ENCODE results near the gene GTPBP3.
"Not testable (repeated sequence)": the region's sequence is repeated elsewhere in the genome, so short reads cannot be mapped to it uniquely, and the experiment has no call there.

GTPBP3 gene

DNA sequence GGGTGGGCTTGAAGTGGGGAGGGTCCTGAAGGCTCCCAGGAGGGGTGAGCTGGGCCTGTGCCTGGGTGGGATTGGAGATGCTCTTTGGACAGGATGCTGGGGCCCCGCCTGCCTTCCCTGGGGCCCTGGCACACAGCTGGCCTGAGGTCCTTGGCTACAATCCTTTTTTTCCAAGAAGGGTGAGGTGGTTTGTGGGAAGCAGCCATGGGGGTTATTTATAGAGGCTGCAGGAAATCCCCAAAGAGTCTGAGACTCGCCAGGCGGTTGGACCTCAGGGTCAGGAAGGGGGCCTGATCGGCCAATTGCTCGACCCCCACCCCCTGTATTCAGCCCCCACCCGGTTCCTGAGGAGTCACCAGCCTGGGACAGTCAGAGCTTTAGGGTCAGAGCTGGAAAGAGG is 10.0 kb downstream of the GTPBP3 start:
- no peak for DNase-seq

DNA sequence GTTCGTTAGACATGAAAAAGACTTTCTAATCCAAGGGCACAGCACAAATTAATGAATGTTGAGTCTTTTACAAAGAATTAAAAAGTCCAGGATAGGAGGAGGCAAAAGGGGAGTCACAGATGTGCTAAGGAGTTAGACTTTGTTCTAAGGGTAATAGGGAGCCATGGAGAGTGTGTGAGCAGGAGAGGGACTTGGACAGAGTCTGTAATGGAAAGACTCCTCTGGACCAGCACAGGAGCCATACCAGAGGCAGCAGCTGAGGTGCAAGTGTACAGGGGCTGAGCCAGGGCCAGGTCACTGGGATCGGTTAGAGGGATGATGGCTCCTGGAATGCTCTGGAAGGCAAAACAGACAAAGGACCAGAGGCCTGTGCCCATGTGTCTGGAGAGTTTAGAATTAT is 10.5 kb downstream of the GTPBP3 start:
- DNase-seq = no peak

DNA sequence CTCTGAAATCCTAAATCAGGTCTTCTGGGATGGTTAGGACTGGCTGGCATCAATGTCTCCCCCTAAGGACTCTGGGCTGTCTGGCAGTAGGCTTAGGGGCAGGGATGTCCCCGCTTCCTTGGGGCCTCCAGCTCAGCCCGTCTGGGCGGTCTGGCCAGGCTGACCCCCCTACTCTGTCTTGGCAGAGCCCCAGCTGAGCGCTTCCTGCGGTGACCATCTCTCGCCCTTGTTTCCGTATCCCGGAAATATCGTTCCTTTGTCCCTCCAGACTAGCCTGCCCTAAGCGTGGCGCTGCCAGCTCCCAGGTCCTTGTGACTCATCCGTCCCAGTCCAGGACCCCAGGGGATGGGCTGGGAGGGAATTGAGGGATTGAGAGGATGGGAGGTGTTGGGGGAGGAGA is 11.3 kb downstream of the GTPBP3 start:
- DNase-seq = no peak

DNA sequence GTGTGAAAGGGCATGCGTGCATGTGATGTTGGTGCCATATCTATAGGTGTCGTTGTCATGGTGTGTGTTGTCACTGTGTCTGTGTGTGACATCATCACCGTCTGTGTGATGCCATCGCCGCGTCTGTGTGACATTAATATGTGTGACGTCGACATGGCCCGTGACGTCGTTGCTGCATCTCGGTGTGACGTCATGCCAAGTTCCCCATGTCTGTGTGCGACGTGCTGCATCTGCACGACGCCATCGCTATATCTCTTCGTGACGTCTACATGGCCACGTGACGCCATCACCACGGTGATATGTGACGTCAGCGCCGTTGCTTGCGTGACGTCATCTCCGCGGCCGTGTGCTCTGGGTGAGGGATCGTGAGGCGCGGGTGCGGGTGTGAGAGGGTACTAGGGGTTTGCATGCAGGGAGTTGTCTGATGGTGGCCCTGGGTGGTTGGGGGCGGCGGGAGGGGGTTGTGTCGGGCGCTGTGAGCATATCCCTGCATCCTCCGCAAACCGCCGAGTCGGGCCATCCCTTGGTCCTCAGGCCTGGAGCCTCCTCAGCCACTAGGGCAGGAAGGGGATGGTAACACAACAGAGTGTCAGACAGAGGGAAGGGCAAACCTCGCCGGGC is 14.6 kb downstream of the GTPBP3 start:
- no peak for DNase-seq

DNA sequence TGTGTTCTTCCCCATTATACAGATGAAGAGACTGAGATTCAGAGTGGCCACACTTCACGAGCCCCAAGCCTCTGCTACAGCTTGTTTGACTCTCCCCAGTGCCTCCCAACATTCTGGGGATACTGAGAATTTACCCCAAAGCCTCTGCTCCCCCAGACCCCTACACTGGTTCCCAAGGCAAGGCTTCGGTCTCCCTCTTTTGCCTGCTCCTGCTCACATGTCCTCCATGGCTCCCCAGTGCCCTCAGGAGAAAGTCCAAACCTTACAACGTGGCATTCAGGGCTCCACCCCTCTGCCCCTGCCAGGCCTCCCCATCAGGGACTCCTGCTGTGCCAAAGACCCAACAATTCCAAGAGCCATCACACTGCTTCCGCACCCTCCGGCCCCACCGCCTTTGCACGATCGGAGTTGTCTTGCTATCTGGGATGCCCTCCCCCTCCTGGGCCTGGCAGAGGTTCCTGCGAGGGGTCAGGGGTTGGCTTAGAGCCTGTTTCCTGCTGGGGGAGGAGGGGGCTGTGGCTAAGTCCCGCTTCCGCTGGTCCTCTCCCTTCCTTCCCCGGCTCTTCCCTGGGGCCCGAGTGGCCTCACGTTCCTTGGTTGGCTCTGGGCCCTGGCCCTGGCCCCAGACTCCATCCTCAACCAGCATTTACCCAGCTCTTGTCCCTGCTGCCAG is 15.4 kb downstream of the GTPBP3 start:
- DNase-seq = no peak

GRCh38 chr19:17353386-17353785 is 16.0 kb downstream of the GTPBP3 start:
- no peak for DNase-seq

DNA sequence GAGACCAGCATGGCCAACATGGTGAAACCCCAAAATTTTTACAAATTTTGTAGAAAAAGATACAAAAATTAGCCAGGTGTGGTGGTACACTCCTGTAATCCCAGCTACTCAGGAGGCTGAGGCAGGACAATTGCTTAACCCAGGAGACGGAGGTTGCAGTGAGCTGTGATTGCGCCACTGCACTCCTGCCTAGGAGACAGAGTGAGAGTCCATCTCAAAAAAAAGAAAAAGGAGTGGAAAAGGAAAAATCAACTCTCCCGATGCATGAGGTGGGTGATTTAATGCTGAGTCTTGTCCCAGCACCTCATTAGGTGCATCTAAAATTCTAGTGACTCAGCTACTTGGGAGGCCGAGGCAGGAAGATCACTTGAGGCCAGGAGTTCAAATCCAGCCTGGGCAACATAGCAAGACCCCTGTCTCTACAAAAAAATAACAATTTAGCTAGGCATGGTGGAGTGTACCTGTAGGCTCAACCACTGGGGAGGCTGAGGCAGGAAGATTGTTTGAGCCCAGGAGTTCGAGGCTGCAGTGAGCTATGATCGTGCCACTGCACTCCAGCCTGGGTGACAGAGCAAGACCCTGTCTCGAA is 19.8 kb downstream of the GTPBP3 start:
- DNase-seq = no peak

DNA sequence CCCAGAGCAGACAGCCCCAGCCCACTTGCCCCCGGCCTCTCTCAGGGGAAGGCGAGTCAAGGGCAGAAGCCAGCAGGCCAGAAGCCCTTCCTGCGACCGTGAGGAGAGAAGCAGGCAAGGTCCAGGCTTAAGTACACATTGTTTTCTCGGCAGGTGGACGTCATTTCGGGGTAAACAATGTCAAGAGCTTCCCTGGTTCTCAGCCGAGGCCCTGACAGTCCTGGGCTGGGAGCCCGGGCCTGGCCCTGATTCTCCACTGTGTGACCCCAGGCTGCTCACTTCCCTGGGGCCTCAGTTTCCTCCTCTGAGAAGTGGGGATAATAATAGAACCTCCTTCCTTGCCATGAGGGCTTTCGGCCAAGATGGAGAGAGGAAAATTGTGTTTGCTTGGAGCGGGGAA is 20.4 kb downstream of the GTPBP3 start:
- DNase-seq = no peak

DNA sequence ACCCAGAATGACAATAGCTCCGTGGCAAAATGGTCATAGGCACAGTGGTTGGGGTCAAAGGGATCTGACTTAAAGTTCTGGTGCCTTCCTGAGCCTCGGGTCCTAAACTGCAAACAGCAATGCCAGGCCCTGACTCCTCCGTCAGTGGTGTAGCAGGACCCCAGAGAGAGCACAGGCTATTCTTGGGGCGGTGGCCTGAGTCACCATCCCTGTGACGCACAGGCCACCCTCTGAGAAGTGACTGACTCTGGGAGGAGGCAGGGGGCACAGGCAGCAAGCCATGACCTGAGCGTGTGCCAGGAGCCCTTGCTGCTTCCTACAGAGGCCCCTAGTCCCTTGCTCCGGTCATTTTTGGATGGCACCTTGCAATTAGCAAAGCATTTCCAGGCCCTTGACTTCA is 21.0 kb downstream of the GTPBP3 start:
- DNase-seq = no peak

DNA sequence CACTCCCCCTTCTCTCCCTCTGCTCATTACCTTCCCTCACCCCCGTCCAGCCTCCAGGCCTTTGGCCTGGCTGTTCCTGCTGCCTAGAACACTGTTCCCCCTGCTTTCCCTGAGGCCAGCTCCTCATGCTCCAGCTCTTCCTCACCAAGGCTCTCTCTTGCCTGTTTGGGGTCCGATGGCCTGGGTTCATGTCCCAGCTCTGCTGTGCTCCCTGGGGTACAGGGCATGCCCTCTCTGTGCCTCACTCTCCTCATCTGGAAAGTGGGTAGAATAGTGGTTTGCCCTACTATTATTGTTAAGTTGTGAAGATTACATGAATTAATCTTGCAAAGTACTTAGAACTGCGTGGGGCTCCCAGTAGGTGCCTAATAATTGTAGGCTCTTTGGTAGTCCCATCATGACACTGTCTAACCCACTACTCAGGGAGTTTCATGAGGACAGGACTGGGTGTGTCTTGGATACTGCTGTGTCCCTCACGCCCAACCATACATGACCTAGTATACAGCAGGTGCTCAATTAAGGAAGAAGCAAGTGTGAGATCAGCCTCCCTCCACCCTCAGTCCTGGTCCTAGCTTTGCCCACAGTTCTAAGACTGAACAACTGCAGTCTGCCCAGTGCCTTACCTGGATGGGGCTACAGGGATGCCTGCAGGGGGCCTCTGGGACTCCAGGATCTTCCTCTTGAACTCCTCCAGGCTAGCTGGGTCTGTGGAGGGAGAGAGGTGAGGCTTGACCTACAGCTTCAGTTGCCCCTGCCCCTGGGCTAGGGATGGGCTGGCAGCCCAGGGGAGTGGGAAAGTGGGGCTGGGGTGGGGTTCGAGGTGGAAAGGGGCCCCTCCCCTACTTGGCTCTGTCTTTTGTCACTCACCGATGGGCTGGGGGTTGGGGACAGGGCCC is 22.8 kb downstream of the GTPBP3 start:
- DNase-seq = no peak

DNA sequence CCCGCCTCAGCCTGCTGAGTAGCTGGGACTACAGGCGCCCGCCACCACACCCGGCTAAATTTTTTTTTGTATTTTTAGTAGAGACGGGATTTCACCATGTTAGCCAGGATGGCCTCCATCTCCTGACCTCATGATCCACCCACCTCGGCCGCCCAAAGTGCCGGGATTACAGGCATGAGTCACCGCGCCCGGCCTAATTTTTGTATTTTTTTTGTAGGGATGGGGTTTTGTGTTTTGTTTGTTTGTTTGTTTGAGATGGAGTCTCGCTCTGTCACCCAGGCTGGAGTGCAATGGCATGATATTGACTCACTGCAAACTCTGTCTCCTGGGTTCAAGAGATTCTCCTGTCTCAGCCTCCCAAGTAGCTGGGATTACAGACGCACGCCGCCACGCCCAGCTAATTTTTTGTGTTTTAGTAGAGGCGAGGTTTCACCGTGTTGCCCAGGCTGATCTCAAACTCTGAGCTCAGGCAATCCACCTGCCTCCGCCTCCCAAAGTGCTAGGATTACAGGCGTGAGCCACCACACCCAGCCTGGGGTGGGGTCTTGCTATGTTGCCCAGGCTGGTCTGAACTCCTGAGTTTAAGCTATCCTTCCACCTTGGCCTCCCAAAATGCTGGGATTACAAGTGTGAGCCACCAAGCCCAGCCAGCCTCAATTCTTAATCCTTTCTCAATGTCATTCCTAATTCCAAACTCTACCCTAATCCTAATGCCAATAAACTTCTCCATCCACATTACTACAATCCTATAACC is 26.7 kb downstream of the GTPBP3 start:
- not testable (repeated sequence) for DNase-seq

DNA sequence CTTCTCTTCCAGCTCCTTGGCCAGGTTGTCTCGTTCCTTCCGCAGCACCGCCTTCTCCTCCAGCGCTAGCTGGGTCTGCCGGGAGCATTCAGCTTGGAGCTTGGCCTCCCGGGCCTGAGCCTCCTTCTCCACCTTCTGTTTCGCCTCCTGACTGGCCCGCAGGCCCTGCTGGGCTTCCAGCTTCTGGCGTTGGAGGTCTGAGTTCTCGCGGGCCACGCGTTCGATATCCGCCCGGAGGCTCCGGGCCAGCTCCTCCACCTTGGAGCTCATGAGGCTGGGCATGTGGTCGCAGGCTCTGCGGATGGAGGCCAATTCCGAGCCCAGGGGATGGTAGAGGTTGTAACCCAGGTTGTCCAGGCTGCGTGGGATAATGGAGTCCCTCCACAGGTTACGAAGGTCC is 28.0 kb downstream of the GTPBP3 start:
- DNase-seq = no peak

DNA sequence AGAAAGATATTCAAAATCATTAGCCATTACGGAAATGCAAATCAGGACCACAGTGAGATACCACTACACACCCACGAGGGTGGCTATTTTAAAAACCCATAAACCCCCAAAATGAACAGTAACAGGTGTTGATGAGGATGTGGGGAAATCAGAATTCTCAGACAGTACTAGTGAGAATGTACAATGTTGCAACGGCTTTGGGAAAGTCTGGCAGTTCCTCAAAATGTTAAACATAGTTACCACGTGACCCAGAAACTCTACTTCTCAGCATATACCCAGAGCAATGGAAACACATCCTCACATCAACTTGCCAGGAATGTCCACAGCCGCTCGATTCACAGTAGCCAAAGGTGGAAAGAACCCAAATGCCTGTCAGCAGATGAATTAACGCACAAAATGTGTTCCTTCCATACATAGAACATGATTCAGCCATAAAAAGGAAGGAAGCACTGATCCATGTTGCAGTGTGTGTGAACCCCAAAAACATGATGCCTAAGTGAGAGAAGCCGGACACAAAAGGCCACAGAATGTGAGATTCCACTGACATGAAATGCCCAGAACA is 32.8 kb downstream of the GTPBP3 start:
- DNase-seq = no peak

- DNase-seq = no peak
Observed at GRCh38 chr19:17376935-17377600, 39.7 kb downstream of the GTPBP3 start, which contains the start of gene PLVAP. Gene PLVAP, minus strand, starts transcription at chr19:17377342. Its CDS starts 54 bp downstream, at chr19:17377288.

DNA sequence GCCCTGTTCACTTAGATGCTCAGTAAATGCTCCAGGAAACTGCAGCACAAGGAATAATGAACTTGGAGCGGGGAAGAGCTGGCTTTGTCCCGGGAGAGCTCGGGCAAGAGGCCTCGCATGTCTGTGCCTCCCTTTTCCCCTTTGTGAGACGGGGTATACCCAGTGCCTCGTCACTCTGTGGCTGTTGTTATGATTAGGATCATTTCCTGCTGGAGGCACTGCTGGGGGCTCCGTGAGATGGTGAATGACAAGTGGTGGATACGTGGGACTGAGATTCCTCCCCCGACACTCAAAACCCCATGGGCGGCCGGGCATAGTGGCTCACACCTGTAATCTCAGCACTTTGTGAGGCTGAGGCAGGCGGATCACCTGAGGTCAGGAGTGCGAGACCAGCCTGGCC is 40.9 kb downstream of the GTPBP3 start:
- no peak for DNase-seq

GRCh38 chr19:17379221-17379631 is 41.9 kb downstream of the GTPBP3 start:
- no peak for DNase-seq

DNA sequence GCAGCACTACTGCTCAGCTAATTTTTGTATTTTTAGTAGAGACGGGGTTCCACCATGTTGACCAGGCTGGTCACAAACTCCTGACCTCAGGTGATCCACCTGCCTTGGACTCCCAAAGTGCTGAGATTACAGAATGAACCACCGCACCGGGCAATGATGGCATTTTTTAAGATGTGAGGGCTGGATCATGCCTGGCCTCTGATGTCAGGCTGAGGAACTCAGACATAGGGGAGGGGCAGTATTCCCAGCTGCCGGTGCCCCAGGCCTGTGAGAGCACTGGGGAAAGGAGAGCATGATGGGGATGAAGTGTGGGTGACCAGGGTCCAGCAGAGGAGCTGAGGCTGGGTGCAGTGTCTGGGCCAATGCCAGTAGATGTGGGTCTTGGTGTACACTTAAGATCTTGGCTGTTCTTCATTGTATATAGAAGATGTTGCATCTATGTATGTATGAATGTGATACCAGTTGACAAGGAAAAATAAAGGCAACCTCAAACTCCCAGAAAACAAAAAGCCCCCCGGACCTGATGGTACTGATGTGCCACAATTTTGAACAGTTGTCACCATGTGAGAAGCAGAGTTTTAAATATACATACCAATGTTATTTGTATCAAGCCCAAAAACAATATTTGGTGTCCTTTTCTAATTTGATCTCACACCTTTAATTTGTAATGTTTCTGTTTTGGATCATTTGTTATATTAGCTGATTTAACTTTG is 43.2 kb downstream of the GTPBP3 start:
- no peak for DNase-seq

- peak; percentile 59 to 70 for DNase-seq
Observed at GRCh38 chr19:17385878-17386611, 48.7 kb downstream of the GTPBP3 start.

DNA sequence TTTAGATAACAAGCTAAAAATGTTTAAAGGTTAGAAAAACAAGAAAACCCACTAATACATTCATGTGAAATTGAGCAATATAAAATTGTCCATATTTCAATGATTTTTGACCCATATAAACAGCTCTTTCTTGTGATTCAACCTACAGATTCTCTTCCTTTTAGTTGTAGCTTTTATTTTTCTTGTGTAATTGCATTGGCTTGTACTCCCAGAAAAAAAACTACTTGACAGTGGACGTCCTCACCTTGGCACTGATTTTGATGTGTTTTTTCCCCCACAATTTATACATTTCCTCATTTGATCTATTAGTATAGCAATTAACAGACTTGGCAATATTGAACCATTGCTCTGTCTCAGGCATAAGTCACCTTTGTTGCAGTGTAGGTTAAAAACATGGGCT is 51.9 kb downstream of the GTPBP3 start:
- DNase-seq = no peak

DNA sequence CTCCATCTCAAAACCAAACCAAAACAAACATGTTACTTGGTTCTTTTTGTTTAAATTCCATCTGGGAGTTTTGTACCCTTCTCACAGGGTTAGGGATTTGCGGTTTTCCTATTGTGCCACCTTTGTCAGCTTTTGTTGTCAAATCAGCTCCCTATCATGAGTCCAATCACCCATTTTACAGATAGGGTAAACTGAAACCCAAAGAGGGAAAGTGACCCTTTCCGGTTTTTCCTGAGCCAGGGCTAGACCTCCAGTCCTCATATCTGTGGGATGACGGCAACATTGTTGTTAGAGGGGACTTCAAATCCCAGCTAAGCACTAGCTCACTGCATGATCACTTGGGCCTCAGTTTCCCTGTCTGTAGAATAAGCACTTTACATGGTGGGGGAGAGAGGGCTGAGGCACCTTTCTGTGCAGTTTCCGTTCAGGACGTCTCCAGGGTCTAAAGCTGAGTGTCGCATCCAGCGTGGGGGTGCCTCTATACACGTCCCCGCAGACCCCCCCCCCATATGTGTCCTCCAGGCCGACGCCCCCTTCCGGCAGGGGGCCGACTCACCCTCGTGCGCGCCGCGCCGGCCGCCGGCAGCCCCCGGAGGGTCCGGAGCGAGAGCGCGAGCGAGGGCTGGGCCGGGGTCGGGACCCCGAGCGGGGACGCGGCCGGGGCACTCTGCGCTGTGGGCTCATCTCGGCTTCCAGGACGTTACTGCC is 52.8 kb downstream of the GTPBP3 start:
- no peak for DNase-seq
